OCI-LY3 (cell line): Measurements from ENCODE around the gene CNGB1.

Experiments
- H2AFZ ChIP-seq: fragments of 200-600, 300-600 bp; shearing (Covaris generic); 2 replicates; pipeline ENCODE4 v1.6.0; 2014; ENCODE audit warnings: antibody characterized with exemption, low read depth, low read length
- H3K27ac ChIP-seq: fragments of 200-600, 300-600 bp; sonication (generic); 2 replicates; pipeline ENCODE4 v1.5.1; 2014; ENCODE audit warnings: mild to moderate bottlenecking, low read length, moderate library complexity, mixed read lengths
- H3K27me3 ChIP-seq: fragments of 200-600, 300-600 bp; sonication (generic); 2 replicates; pipeline ENCODE4 v1.6.1; 2014; ENCODE audit warnings: low read depth, low read length, mixed read lengths
- H3K36me3 ChIP-seq: fragments of 200-600, 300-600 bp; sonication (generic); replicated peaks from 2 replicates; pipeline ENCODE3; 2014; ENCODE audit warnings: low read depth, low read length, mixed read lengths
- H3K4me1 ChIP-seq: fragments of 300-600, 200-600 bp; sonication (generic); 2 replicates; pipeline ENCODE4 v1.6.1; 2014; ENCODE audit warnings: low read length, mixed read lengths
- H3K4me2 ChIP-seq: fragments of 200-600, 300-600 bp; sonication (generic); 2 replicates; pipeline ENCODE4 v1.6.1; 2014; ENCODE audit warnings: low read length, mixed read lengths
- H3K4me3 ChIP-seq: fragments of 300-600, 200-600 bp; sonication (generic); 2 replicates; pipeline ENCODE4 v1.5.1; 2014; ENCODE audit warnings: antibody characterized with exemption, mild to moderate bottlenecking, low read length, moderate library complexity
- H3K79me2 ChIP-seq: fragments of 300-600, 200-600 bp; shearing (Covaris generic); 2 replicates; pipeline ENCODE4 v1.6.1; 2014; ENCODE audit warnings: mild to moderate bottlenecking, low read length, mixed read lengths
- H3K9ac ChIP-seq: fragments of 300-600, 200-600 bp; shearing (Covaris generic); 2 replicates; pipeline ENCODE4 v1.6.0; 2014; ENCODE audit warnings: mild to moderate bottlenecking, low read length, moderate library complexity
- H3K9me3 ChIP-seq: fragments of 200-600, 300-600 bp; shearing (Covaris generic); 2 replicates; pipeline ENCODE4 v1.6.1; 2014; ENCODE audit warnings: low read length, mixed read lengths; ENCODE audit not compliant: insufficient read depth
- H4K20me1 ChIP-seq: fragments of 200-600, 300-600 bp; sonication (generic); 2 replicates; pipeline ENCODE4 v1.6.1; 2016; ENCODE audit warnings: low read length, mixed read lengths; ENCODE audit not compliant: insufficient read depth
- CTCF ChIP-seq: fragments of 200-600, 300-600 bp; sonication (generic); IDR thresholded peaks from 2 replicates; pipeline ENCODE4 v1.5.1; 2014; ENCODE audit warnings: antibody characterized with exemption, low read length, low read depth
- EZH2phosphoT487 ChIP-seq: fragments of 200-600 bp; shearing (Covaris generic); IDR thresholded peaks from 2 replicates; pipeline ENCODE4 v1.6.1; 2018; ENCODE audit warnings: antibody characterized with exemption, mixed run types, low read depth

The CNGB1 gene

DNA sequence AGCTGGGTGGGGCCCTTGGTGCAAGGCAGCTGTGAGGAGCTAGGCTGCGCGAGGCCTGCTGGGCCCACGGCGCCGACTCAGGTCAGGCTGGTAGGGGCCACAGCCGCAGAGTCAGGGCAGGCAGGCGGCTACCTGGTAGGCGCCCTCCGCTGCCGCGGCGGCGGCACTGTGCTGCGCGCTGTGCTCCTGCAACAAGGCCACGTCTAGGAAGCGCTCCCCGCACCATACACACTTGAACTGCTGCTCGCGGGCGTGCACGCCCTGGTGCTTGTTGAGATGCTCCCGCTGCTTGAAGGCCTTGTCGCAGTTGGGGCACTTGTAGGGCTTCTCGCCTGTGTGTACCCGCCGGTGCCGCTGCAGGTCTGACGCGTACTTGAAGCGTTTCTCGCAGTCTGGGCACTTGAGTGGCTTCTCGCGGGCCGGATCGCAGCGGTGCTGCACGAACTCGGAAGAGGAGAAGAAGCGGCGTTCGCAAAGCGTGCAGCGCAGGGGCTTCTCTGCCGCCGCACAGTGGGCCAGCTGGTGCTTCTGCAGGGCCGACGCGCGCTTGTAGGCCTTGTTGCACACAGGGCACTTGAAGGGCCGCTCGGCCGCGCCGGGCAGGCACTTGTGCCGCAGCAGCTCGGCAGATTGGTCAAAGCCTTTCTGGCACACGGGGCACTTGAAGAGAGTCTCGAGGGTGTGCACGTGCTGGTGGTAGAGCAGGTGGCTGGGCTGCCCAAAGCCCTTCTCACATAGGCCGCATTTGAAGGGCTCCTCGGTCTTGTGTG is 25.7 kb upstream of the CNGB1 start:
- Histone ChIP-seq H2AFZ (no peak overlapping the region), H3K4me1 (peaks cover 9% of the 10 kb centered on the region), H3K9ac (no peak overlapping the region), H3K4me3 (no peak overlapping the region), H3K9me3 (no peaks in the 10 kb centered on the region), H4K20me1 (peaks cover 4% of the 10 kb centered on the region; the same call in 1 of the 2 replicates), H3K27ac (no peak overlapping the region), H3K27me3 (no peaks in the 10 kb centered on the region), H3K36me3 (peaks cover 3% of the 10 kb centered on the region), H3K4me2 (no peak overlapping the region), H3K79me2 (no peaks in the 10 kb centered on the region; the same call in 1 of the 2 replicates)
- TF ChIP-seq EZH2phosphoT487 (no peak), CTCF (no peak)

GRCh38 chr16:57995721-57996405 is 24.9 kb upstream of the CNGB1 start:
- no peaks in the 10 kb centered on the region; the same call in 1 of the 2 replicates for H3K79me2 ChIP-seq
- H4K20me1 ChIP-seq = peaks cover 4% of the 10 kb centered on the region; the same call in 1 of the 2 replicates
- peaks cover 3% of the 10 kb centered on the region for H3K36me3 ChIP-seq
- no peak overlapping the region for H3K9ac ChIP-seq
- H3K4me2 ChIP-seq = no peak overlapping the region
- no peak overlapping the region for H2AFZ ChIP-seq
- H3K27me3 ChIP-seq = no peaks in the 10 kb centered on the region
- no peak overlapping the region for H3K4me3 ChIP-seq
- TF ChIP-seq CTCF (no peak), EZH2phosphoT487 (no peak)
- H3K27ac ChIP-seq = no peak overlapping the region
- no peaks in the 10 kb centered on the region for H3K9me3 ChIP-seq
- H3K4me1 ChIP-seq = peaks cover 9% of the 10 kb centered on the region

DNA sequence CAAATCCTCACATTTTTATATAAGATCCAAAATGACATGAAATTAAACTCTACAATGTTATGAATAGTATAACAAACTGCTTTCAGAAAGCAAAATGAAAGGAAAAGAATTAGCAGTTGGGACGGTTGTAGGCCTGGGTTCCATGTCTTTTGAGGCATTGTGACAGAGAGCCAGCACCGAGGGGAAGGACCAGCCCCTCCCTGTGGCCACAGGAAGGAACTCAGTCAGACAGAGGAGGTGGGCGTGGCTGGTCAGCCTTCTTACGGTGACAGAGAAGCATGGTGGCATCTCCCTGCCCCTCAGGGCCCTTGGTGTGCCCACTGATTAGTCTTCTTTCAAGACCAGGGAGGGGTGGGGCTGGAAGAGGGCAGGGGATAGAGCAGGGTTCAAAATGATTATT is 23.9 kb upstream of the CNGB1 start:
- H3K4me3 ChIP-seq = no peak overlapping the region
- no peak overlapping the region for H2AFZ ChIP-seq
- H3K9me3 ChIP-seq = no peaks in the 10 kb centered on the region
- H3K9ac ChIP-seq = no peak overlapping the region
- TF ChIP-seq EZH2phosphoT487 (no peak), CTCF (peak; percentile 29)
- H3K4me1 ChIP-seq = peaks cover 9% of the 10 kb centered on the region
- peaks cover 4% of the 10 kb centered on the region; the same call in 1 of the 2 replicates for H4K20me1 ChIP-seq
- no peaks in the 10 kb centered on the region; the same call in 1 of the 2 replicates for H3K79me2 ChIP-seq
- no peak overlapping the region for H3K4me2 ChIP-seq
- no peaks in the 10 kb centered on the region for H3K27me3 ChIP-seq
- H3K36me3 ChIP-seq = peaks cover 3% of the 10 kb centered on the region
- no peak overlapping the region for H3K27ac ChIP-seq

- Histone ChIP-seq H2AFZ (no peak overlapping the region), H3K4me2 (no peak overlapping the region), H4K20me1 (peaks cover 4% of the 10 kb centered on the region; the same call in 1 of the 2 replicates), H3K36me3 (peaks cover 3% of the 10 kb centered on the region), H3K9ac (no peak overlapping the region), H3K4me3 (no peak overlapping the region), H3K4me1 (peaks cover 5% of the 10 kb centered on the region), H3K27me3 (no peaks in the 10 kb centered on the region), H3K9me3 (no peaks in the 10 kb centered on the region), H3K27ac (no peak overlapping the region), H3K79me2 (no peaks in the 10 kb centered on the region)
- TF ChIP-seq EZH2phosphoT487 (no peak), CTCF (no peak)
These were observed 23.4 kb upstream of the CNGB1 start for GRCh38 chr16:57994361-57994760.
